ENCODE data around the gene ROR1. TPM values are rescaled to one million over a fixed set of nuclear protein-coding genes. Genes with fewer than 3 reads are reported as not detected.

The ROR1 gene
- total and polyA plus RNA-seq, 2 donors (not counting 3 experiments of a cell fraction or from before 2014, with no cell fraction given): 2.6 to 3.5 TPM

- FAIRE-seq: no peak
- dilution Hi-C loops (cut with MboI; ENCODE audit: extremely low pct_ligation_motif_present, low sequenced_read_pairs): no loop called here
- Histone ChIP-seq H3K4me1 (ENCODE audit: control insufficient read depth, extremely low read depth, insufficient read depth, low read length) (no peaks in the 10 kb centered on the region), H3K27ac (ENCODE audit: insufficient read depth, low read depth, low read length) (no peak overlapping the region), H3K9ac (replicated peaks; ENCODE audit: extremely low read depth, insufficient read depth, low read length) (no peak overlapping the region), H4K20me1 (replicated peaks; ENCODE audit: control insufficient read depth, extremely low read depth, insufficient read depth, low read length) (no peaks in the 10 kb centered on the region), H3K4me2 (ENCODE audit: insufficient read depth, low read length) (no peak overlapping the region), H3K27me3 (ENCODE audit: control insufficient read depth in 2 of 2, insufficient read depth in 2 of 2, low read length in 2 of 2) (no peaks in the 10 kb centered on the region), H3K4me3 (replicated peaks in 1 of 3; ENCODE audit: insufficient read depth in 1 of 3, low read depth in 1 of 3, low read length in 3 of 3) (no peak overlapping the region), H3K9me3 (replicated peaks; ENCODE audit: control insufficient read depth, insufficient read depth, low read length) (no peaks in the 10 kb centered on the region), H2AFZ (ENCODE audit: low read depth, low read length) (no peak overlapping the region), H3K9me1 (replicated peaks; ENCODE audit: control insufficient read depth, extremely low read depth, insufficient read depth, low read length) (no peaks in the 10 kb centered on the region), H3K36me3 (ENCODE audit: control insufficient read depth in 2 of 2, extremely low read depth in 1 of 2, insufficient read depth in 2 of 2, low read length in 2 of 2) (no peaks in the 10 kb centered on the region), H3K79me2 (ENCODE audit: control insufficient read depth, insufficient read depth, low read length) (no peaks in the 10 kb centered on the region)
- intact Hi-C loops (cut with micrococcal nuclease): no loop called here
- TF ChIP-seq, protein P1, sequence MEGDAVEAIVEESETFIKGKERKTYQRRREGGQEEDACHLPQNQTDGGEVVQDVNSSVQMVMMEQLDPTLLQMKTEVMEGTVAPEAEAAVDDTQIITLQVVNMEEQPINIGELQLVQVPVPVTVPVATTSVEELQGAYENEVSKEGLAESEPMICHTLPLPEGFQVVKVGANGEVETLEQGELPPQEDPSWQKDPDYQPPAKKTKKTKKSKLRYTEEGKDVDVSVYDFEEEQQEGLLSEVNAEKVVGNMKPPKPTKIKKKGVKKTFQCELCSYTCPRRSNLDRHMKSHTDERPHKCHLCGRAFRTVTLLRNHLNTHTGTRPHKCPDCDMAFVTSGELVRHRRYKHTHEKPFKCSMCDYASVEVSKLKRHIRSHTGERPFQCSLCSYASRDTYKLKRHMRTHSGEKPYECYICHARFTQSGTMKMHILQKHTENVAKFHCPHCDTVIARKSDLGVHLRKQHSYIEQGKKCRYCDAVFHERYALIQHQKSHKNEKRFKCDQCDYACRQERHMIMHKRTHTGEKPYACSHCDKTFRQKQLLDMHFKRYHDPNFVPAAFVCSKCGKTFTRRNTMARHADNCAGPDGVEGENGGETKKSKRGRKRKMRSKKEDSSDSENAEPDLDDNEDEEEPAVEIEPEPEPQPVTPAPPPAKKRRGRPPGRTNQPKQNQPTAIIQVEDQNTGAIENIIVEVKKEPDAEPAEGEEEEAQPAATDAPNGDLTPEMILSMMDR (IDR thresholded peaks at IDR 0.05; ENCODE audit: extremely low read depth in 1 of 2, insufficient read depth in 1 of 2, low read depth in 1 of 2, low read length in 2 of 2): no peak
- TF ChIP-seq FOS (IDR thresholded peaks at IDR 0.05; ENCODE audit: borderline replicate concordance, insufficient read depth, low read length) (no peak), POLR2A (IDR thresholded peaks at IDR 0.05; ENCODE audit: low read depth, low read length) (no peak), GATA2 (IDR thresholded peaks at IDR 0.05; ENCODE audit: insufficient read depth, insufficient read length, low read depth, low read length) (no peak), EZH2 (IDR thresholded peaks at IDR 0.05; ENCODE audit: borderline replicate concordance, low read depth, low read length, severe bottlenecking) (no peak), JUN (IDR thresholded peaks at IDR 0.05; ENCODE audit: borderline replicate concordance, insufficient read depth, insufficient read length, low read depth) (no peak), POLR2AphosphoS5 (IDR thresholded peaks at IDR 0.05; ENCODE audit: insufficient read depth, low read depth, low read length) (no peak), MYC (IDR thresholded peaks at IDR 0.05; ENCODE audit: low read depth, low read length) (no peak)
- TF ChIP-seq, protein P2, sequence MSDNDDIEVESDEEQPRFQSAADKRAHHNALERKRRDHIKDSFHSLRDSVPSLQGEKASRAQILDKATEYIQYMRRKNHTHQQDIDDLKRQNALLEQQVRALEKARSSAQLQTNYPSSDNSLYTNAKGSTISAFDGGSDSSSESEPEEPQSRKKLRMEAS (IDR thresholded peaks at IDR 0.05; ENCODE audit: insufficient read depth, insufficient read length): no peak
- DNase-seq (ENCODE audit: low read depth, low spot score): no peak
- CTCF ChIA-PET: interaction anchor here (1.3 to 1.8 kb wide), 2 partner anchors 12 to 141 kb away, joined by 3 to 5 read pairs; no protein-coding TSS in a partner anchor
- POLR2A ChIA-PET: no interaction called here
- no TSS peak for BruUV-seq (replicated peaks)
These were observed 59.7 kb downstream of the ROR1 start for GRCh38 chr1:63833363-63834119.

Measured in endothelial cell of umbilical vein (primary cell).